HPDE6-E6E7 (cell line): ENCODE measurements around the gene C2orf42.
"Not testable (repeated sequence)": the region's sequence is repeated elsewhere in the genome, so short reads cannot be mapped to it uniquely, and the experiment has no call there.

Experiments
- DNase-seq: peaks from one replicate; pipeline ENCODE4 v3.0.0; 2011; ENCODE audit warnings: missing footprints; ENCODE audit errors: extremely low spot score

Gene C2orf42

DNA sequence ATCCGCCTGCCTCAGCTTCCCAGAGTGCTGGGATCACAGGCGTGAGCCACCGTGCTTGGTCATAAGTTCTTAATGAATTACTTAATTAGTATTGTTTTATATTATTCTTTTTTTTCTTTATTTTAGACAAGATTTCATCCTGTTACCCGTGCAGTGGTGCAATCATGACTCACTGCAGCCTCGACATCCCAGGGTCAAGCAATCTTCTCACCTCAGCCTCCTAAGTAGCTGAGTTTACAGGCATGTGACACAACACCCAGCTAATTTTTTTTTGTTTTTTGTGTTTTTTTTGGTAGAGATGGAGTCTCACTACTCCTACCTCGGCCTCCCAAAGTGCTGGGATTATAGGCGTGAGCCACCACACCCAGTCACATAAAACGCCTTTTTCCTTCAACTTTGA, 17.3 kb downstream of the C2orf42 start:
- no peak for DNase-seq

- not testable (repeated sequence) for DNase-seq
Measured at GRCh38 chr2:70169654-70170245, 21.1 kb downstream of the C2orf42 start.

- no peak for DNase-seq
Measured at GRCh38 chr2:70161069-70161534, 29.7 kb downstream of the C2orf42 start.

- no peak for DNase-seq
Measured at GRCh38 chr2:70160545-70160944, 30.3 kb downstream of the C2orf42 start.

DNA sequence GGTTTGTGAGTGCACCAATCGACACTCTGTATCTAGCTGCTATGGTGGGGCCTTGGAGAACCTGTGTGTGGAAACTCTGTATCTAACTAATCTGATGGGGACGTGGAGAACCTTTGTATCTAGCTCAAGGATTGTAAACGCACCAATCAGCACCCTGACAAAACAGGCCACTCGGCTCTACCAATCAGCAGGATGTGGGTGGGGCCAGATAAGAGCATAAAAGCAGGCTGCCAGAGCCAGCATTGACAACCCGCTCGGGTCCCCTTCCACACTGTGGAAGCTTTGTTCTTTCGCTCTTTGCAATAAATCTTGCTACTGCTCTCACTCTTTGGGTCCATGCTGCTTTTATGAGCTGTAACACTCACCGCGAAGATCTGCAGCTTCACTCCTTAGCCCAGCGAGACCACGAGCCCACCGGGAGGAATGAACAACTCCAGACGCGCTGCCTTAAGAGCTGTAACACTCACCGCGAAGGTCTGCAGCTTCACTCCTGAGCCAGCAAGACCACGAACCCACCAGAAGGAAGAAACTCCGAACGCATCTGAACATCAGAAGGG, 41.6 kb downstream of the C2orf42 start:
- not testable (repeated sequence) for DNase-seq

DNA sequence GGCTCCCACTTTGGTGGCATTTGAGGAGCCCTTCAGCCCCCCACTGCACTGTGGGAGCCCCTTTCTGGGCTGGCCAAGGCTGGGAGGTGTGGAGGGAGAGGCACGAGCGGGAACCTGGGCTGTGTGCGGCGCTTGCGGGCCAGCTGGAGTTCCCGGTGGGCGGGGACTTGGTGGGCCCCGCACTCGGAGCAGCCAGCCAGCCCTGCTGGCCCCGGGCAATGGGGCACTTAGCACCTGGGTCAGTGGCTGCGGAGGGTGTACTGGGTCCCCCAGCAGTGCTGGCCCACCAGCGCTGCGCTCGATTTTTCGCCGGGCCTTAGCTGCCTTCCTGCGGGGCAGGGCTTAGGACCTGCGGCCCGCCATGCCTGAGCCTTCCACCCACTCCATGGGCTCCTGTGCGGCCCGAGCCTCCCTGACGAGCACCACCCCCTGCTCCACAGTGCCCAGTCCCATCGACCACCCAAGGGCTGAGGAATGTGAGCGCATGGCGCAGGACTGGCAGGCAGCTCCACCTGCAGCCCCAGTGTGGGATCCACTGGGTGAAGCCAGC, 42.5 kb downstream of the C2orf42 start:
- not testable (repeated sequence) for DNase-seq

- DNase-seq = no peak
Measured at GRCh38 chr2:70145851-70146739, 44.7 kb downstream of the C2orf42 start.

GRCh38 chr2:70145144-70145490, 45.7 kb downstream of the C2orf42 start:
- DNase-seq = no peak

DNA sequence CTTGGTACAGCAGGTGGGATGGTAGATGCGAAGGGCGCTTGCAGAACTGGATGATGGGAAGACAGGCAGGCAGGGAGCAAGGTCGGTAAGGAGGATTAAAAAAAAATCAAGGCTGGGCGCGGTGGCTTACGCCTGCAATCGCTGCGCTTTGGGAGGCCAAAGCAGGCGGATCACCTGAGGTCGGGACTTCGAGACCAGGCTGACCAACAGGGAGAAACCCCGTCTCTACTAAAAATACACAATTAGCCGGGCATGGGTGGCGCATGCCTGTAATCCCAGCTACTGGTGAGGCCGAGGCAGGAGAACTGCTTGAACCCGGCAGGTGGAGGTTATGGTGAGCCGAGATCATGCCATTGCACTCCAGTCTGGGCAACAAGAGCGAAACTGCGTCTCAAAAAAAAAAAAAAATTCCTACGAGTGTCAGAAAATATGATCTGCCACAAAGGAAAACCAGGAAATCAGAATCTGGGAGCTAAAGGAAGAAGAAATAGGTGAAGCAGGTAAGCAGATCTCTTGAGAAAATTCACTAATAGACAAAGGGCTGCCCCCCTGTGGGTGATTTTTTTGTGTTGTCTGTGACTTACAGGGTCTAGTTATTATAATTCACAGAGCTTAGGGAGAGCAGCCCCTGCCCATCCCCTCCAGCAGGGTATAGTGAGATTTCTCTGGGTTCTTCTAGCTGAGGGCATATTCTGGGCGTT, 46.2 kb downstream of the C2orf42 start:
- DNase-seq = no peak

GRCh38 chr2:70143314-70144150, 47.3 kb downstream of the C2orf42 start:
- DNase-seq = no peak

- DNase-seq = peak; percentile 91
Measured at GRCh38 chr2:70142590-70143313, 48.1 kb downstream of the C2orf42 start.

- DNase-seq = no peak
Measured at GRCh38 chr2:70141902-70142589, 48.8 kb downstream of the C2orf42 start.

- DNase-seq = peak; percentile 92
Measured at GRCh38 chr2:70141212-70141901, 49.5 kb downstream of the C2orf42 start.

DNA sequence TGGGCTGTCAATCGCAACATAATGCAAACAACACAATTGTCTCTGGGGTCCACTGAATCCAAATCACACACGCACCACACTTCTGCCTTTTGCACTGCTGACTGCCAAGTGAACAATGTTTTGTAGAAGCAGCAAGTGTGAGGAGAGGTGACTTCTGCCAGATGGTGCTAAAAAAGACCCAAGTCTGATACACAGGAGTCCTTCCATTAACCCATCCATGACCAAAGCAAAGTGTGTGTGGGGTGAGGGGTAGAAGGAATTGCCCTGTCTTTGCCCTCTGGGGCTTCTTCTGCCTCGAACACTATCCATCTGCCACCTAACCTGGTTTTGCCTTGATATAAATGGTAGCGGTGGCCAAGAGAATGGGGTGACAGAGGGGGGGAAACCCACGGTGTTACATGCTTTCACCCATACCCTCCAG, 50.0 kb downstream of the C2orf42 start:
- no peak for DNase-seq

DNA sequence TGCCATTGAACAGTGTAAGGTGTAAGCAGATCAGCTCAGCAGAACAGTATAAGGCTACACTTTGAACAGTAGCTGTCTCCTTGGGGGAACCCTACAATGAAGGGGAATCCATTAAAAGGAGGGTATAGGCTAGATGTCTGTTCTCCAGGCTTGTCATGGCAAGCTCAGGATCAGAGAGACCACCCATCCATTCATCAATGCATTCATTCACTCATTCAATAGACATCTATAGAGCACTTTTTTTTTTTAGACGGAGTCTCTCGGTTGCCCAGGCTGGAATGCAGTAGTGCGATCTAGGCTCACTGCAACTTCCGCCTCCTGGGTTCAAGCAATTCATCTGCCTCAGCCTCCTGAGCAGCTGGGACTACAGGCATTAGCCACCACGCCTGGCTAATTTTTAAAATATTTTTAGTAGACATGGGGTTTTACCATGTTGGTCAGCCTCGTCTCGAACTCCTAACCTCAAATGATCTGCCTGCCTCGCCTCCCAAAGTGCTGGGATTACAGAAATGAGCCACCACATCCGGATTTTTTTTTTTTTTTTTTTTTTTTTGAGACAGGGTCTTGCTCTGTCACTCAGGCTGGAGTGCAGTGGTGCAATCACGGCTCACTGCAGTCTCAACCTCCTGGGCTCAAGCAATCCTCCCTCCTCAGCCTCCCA, 56.4 kb downstream of the C2orf42 start:
- DNase-seq = not testable (repeated sequence)

DNA sequence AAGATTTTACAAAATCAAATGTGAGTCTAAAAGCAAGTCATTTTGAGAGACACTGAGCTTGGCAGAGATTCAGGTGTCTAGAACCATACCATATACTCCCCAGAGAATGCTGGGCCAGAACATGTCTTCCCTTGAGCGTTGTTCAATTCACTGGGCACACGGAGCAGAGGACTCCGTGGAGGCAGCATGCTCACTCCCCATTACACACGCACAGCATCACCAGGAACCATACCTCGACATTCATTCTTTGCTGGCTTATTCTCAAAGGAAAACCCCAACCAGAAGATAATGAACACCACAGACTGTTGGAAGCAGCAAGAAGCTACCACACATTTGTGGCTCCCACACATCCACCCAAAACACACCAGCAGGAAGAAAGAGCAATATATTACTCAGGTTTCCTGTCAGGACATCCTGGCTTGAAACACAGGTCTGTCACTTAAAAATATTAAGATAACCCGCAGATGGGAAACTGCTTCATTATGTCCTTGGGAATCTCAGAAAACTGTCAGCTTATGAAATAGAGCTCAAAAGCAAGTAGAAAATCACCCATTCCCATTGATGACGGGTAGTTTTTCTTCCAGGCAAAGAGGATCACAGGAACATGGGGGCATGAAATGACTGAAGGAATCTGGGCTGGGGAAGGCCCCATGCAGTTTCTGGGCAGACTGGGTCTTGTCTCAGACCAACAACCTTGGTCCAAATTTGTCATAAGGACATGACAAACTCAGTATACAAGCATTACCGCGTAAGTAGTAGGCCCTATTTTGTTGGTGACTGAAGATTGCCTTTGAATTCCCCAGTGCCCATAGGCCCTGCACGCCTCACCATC, 57.1 kb downstream of the C2orf42 start:
- no peak for DNase-seq

GRCh38 chr2:70133127-70133452, 57.7 kb downstream of the C2orf42 start:
- DNase-seq = no peak
